GM12865 (cell line): Measurements from ENCODE around the gene ARID5B.

Experiments used
- DNase-seq: peaks from one replicate; pipeline ENCODE4 v3.0.0; 2010; ENCODE audit warnings: low read depth
- H3K4me3 ChIP-seq: 2 replicates; pipeline ENCODE4 v1.5.1; 2011; ENCODE audit warnings: mild to moderate bottlenecking, low read depth, low read length, control low read depth
- CTCF ChIP-seq: IDR thresholded peaks from 2 replicates; pipeline ENCODE4 v1.5.1; 2011; ENCODE audit warnings: low read length, control low read depth, low read depth, inconsistent platforms; ENCODE audit not compliant: insufficient read depth; ENCODE audit errors: missing control alignments

ARID5B gene

GRCh38 chr10:61951144-61951483, 49.6 kb downstream of the ARID5B start:
- TF ChIP-seq CTCF: no peak
- H3K4me3 ChIP-seq: no peak overlapping the region
- DNase-seq: no peak

DNA sequence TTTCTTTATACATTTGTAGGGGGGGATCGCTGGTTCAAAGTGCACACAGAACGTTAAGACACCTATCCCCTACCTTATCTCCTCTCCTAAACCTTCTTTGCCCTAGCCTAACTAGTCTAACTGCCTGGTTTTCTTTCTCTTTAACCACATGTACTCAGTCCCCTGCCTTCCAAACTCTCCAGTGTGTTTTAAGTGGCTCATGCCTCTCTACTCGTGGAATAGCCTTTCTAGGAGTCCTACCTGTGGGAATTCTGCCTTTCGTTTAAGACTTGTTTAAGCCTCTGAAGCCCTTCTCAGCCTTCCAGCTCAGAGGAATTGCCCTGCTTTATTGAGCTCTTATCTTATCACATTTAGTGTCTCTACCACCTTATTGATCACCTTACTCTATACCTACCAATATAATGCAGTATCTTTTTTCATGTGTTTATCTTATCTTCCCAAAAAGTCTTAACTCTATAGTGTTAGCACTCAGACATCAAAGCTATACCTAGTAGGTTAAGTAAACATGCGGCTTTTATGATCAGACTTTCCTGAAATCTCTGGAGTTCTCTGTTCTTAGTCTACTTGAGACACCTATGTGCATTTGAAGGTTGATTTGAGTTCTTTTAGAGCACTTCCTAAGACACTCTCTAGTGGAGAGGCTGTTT, 50.7 kb downstream of the ARID5B start:
- H3K4me3 ChIP-seq: no peak overlapping the region
- DNase-seq: no peak
- no peak for TF ChIP-seq CTCF

DNA sequence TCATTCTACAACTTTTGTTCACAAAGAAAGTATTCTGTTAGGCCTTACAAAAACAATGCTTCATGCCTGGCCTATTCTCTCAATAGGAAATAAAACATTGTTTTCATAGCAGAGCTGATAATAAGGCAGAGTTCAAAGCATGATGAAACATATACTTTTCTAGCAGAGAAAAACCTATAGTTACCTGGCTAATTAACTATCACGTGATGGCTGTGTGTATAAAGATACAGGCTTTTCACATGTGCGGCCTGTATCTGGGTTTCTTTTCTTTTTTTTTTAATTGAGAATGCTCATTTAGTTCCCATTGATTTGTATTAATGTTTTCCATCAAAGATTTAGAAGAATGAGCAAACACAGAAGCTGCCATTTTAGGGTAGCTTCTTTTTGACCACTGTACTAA, 51.7 kb downstream of the ARID5B start:
- no peak for DNase-seq
- TF ChIP-seq CTCF: no peak
- no peak overlapping the region for H3K4me3 ChIP-seq

DNA sequence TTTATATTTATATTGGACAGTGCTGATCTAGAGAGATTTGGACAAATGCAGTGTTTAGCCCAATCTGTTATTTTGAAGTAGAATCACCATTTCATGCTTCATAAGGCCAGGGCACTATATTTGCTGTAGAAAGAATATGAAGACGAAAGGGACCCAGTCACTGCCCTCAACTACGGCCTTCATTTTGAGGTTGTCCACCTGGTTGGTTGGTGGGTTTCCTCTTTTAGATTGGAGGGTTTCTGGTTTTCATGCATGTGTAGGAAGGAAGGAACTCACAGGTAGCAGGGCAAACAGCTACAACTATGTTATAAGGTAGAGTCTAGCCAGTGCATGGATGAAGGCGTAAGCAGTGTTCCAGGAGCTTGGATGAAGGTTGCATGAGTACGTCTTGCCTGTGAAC, 56.3 kb downstream of the ARID5B start:
- no peak overlapping the region for H3K4me3 ChIP-seq
- TF ChIP-seq CTCF: no peak

GRCh38 chr10:61958311-61958710, 56.8 kb downstream of the ARID5B start:
- no peak for DNase-seq
- H3K4me3 ChIP-seq: no peak overlapping the region
- no peak for TF ChIP-seq CTCF

More for the DNA sequence above, 56.3 kb downstream of the ARID5B start:
- DNase-seq: no peak

DNA sequence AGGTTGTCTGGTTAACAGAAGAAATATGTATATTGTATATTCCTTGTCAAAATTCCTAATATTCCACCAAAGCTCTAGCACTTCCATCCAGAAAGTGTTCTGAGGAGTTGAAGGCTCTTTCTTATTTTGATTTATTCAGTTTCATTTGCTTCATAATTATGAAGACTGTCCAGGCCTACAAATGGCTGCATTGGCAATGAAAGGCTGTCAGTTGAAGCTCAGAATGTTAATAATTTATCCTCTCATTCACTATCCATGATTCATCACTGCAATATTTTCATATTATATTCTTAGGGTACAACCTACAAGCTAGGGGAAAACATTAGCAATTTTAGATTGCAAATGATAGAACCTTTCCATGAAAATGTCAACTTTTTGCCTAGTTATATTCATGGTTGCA, 57.3 kb downstream of the ARID5B start:
- H3K4me3 ChIP-seq: no peak overlapping the region
- no peak for DNase-seq
- no peak for TF ChIP-seq CTCF

DNA sequence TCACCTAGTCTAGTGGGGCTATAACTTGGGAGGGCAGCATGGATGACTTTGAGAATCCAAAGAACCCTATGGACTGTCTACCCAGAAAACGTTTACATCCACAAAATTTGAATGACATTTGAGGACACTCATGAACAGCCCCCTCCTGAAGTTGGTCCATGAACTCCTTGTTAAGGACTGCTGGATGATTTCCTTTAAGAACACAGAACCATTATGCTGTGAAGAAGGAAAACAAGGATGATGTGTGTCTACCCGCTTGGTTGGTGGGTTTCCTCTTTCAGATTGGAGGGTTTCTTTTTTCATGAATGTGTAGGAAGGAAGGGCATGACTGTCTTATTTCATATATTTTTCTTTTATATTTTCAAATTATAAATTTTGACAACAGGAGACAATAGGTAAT, 58.3 kb downstream of the ARID5B start:
- DNase-seq: no peak
- no peak for TF ChIP-seq CTCF
- H3K4me3 ChIP-seq: no peak overlapping the region
